HG03196 (cell line): Measurements from ENCODE around the gene SPHKAP.
"Not testable (repeated sequence)": the region's sequence is repeated elsewhere in the genome, so short reads cannot be mapped to it uniquely, and the experiment has no call there.

ENCODE experiments used
- ATAC-seq: cut with Tn5 transposase; IDR thresholded peaks from one replicate; pipeline ENCODE4 v1.9.1; 2021; ENCODE audit not compliant: unreplicated experiment

The SPHKAP gene

GRCh38 chr2:228094377-228094921 lies 87.0 kb downstream of the SPHKAP start:
- no peak for ATAC-seq

DNA sequence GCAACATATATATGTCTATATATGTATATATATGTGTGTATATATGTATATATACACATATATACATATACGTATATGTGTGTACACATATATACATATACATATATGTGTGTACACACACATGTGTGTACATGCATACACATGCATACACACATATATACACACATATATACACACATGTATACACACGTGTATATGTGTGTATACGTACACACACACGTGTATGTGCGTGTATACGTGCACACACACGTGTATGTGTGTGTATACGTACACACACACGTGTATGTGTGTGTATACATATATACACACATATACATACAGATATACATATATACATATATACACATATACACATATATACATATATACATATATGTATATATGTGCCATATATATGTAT lies 89.4 kb downstream of the SPHKAP start:
- ATAC-seq: no peak

DNA sequence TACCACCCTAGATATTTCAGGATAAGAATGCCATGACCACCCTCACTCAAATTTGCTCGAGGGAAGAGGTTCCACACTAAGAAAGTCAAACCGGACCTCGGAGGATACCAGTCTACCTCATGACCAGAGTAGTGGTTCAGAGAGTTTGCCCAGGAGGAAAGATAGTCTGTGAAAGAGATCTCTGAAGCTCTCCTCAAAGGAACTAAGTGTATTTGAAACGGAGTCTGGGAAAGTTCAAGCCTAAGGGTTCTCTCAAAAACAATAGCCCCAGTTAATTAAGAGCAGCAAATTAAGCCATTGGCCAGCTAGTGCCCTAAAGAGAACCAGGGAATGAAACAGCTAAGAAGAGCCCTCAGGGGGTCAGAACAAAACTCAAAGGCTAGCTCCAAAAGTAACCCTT lies 94.9 kb downstream of the SPHKAP start:
- ATAC-seq: no peak

DNA sequence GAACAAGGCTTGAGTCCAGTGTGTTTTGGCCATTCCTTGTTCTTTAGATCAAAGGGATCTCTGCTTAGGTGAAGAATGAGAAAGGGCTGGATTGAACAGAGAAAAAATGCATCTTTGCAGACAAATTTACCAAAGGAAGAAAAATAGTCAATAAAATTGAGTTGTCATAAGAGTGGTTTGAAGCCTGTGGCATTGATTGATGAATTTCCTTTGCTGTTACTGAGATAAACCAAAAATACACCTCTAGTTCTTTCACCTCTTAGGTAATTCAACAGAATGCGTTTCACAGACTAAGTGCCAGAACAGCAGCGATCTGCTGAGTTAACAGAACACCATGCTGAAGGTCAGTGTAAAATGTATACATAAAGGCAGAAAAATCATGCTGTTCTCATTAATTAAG lies 96.8 kb downstream of the SPHKAP start:
- ATAC-seq: no peak

GRCh38 chr2:228083131-228083530 lies 98.4 kb downstream of the SPHKAP start:
- ATAC-seq: no peak

DNA sequence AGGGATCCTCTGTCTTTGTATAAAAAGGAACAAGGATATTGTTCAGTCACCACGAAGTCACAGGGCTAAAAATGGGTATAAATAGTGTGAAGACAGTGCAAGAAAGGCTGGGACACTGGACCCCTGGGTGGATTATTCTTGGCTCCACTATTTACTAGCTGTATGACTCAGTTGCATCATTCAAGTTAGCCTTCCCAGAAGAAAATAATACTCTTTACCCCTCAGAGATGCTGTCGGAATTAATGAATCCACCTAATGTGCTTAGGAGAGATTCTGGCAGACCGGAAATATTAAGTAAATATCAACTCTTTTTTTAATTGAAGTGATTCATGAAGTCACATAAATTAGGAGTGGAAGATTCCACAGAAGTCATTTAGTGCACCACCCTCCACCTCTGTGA lies 98.9 kb downstream of the SPHKAP start:
- ATAC-seq: no peak

- no peak for ATAC-seq
Observed at GRCh38 chr2:228079194-228079593, 102.3 kb downstream of the SPHKAP start.

DNA sequence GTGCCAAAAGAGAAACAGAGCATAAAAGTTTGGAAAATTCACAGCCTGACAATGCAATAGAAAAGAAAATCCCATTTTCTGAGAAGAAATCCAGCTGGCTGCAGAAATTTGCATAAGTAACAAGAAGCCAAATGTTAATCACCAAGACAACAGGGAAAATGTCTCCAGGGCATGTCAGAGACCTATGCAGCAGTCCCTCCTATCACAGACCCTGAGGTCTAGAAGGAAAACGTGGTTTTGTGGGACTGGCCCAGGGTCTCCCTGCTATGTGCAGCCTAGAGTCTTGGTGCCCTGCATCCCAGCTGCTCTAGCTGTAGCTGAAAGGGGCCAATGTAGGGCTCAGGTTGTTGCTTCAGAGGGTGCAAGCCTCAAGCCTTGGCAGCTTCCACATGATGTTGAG lies 104.8 kb downstream of the SPHKAP start:
- ATAC-seq: not testable (repeated sequence)

GRCh38 chr2:228072669-228073068 lies 108.8 kb downstream of the SPHKAP start:
- no peak for ATAC-seq

GRCh38 chr2:228067309-228067708 lies 114.2 kb downstream of the SPHKAP start:
- ATAC-seq: no peak

DNA sequence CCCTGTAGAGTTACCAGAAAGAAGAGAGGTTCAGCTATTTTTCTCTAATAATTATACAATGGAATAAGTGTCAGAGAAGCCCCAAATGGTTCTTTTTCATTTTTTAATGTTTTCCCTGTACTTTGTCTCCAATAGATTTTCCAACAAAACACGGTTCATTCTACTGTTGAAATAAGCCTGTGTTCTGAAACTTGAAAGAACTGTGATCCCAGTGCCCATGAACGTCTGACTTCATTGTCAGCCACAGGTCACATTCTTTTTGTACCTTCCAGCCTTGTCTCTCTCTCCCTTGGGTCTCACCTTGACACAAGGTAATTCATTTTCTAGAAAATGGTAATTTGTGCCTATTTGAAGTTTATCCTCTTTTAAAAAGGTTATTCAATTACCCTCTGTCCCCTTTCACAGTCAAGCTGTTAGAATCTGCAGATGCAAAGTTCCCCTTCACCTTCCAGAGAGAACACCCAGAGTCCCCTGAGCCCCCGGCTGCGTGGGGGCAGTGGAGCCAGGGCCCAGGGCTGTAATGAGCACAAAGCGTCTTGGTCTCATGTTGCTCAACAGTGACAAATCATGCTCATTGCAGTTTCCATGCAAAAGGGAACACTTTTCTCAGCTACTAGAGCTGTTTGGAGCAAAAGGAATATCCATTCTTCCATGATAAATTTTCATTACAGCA lies 115.2 kb downstream of the SPHKAP start:
- no peak for ATAC-seq

DNA sequence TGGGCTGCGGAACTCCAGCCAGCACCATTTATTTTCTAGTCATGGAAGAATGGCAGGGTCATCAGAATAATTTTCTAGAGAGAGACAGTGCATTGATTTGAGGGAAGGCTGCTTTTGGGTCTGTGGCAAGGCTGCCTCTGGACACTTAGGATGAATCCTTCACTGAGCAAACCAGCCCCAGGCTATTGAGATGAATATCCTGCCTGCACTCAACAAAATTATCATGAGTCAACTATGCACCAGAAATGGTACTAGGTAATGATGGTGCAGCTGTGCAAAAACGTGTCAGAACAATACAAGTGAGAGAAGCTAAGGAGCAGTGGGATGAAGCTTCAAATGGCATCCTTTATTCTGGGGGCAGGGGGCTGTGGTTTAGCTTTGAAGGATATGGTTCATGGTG lies 115.8 kb downstream of the SPHKAP start:
- ATAC-seq: no peak

DNA sequence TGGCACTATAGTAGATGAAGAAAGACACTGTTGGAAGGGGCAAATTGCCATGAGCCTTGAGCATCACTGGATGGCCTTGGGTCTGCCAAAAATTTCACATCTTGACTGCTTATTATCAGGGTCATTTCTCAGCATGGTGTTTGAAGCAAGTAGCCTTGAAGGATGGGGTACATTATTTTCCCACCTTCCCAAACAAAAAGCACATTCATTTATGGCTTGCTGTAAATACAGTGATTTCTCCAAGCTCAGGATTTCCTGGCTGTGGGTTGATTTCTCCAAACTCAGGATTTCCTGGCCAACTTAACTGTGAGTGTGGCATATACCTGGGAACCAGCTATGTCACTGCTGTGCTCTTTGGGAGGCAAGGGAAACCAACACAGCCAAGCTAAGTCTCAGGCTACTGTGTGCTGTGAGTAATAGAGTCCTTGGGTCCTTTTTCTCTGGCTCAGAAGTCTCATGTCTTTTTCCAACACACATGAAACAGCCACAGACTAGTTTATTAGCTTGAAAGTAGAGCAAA lies 116.6 kb downstream of the SPHKAP start:
- ATAC-seq: no peak

GRCh38 chr2:228064024-228064423 lies 117.5 kb downstream of the SPHKAP start:
- ATAC-seq: no peak

DNA sequence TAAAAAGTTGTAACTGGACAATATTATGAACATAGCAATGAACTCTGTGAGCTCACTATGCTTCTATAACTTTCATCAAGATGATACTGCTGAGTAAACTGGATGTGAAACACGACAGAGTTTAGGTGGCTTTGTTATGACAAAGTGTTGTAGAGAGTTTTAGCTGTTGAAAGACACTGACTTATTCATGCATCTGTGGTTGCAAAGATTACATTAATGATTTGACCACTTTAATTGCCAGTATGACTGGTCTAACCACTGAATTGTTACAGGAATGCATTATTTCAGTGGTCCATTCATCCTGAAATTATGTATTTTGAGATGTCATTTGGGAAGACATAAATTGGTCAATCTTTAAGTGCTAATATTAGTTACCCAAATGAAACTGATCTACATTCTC lies 117.9 kb downstream of the SPHKAP start:
- no peak for ATAC-seq

GRCh38 chr2:228059735-228060134 lies 121.8 kb downstream of the SPHKAP start:
- ATAC-seq: no peak

DNA sequence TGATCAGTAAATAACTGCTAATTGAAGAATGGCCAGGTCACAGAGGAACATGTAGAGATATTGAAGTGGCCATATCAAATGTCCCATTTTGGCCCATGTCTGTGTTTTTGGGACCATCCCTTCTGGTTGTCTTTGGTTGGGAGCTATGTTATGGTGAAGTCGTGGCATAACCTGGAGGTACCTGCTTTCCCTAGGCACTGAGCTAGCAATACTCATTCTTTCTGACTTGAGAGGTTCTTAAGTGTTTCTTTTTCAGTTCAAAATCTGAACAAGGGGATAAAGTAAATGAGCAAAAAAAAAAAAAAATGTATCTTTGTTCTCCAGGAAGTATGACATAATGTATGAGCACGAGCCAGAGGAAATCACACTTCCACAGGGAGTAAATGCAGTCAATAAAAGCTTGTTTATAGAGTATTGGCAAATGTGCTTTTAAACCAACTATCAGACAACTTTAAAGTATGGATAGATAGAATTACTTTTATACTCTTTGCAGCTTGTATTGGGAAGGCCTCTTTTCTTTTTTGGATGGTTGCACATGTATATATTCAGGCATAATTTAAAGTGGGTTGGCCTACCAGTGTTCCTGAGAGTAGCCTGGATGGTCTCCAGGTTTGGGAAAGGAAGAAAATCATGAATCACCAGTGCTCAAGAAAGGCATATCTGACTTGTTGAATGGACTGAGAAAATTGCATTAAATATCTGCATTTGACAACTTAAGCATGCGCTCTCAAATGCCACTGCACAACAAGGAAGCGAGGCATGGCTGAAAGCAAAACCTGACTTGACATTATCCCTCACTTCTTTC lies 125.0 kb downstream of the SPHKAP start:
- ATAC-seq: no peak

GRCh38 chr2:228048838-228049490 lies 132.5 kb downstream of the SPHKAP start:
- no peak for ATAC-seq

DNA sequence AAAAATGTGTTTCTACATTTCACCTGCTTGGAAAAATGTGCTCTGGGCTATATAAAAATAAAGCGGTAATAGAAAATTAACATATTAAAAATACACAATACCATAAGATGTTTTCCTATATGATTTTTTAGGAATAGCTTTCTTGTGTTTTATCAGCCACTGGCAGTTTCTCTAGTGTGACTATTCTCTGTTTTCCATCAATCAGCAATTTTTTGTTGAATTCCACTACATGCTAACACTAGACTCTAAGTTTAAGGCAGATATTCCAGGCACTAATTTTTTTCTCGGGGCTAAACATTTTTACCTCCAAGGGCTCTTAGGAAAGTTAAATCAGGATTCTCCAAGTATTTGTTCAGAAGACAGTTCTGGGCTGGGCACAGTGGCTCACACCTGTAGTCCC lies 140.5 kb downstream of the SPHKAP start:
- no peak for ATAC-seq

- ATAC-seq: no peak
Observed at GRCh38 chr2:228039752-228040534, 141.5 kb downstream of the SPHKAP start.

GRCh38 chr2:228038967-228039366 lies 142.5 kb downstream of the SPHKAP start:
- ATAC-seq: no peak
